ENCODE data around the gene MALAT1. TPM values are rescaled to one million over a fixed set of nuclear protein-coding genes. Genes with fewer than 3 reads are reported as not detected.

The MALAT1 gene
- total and polyA plus RNA-seq, 2 experiments from 2014 or later, result 2,206 to 6,020 TPM

DNA sequence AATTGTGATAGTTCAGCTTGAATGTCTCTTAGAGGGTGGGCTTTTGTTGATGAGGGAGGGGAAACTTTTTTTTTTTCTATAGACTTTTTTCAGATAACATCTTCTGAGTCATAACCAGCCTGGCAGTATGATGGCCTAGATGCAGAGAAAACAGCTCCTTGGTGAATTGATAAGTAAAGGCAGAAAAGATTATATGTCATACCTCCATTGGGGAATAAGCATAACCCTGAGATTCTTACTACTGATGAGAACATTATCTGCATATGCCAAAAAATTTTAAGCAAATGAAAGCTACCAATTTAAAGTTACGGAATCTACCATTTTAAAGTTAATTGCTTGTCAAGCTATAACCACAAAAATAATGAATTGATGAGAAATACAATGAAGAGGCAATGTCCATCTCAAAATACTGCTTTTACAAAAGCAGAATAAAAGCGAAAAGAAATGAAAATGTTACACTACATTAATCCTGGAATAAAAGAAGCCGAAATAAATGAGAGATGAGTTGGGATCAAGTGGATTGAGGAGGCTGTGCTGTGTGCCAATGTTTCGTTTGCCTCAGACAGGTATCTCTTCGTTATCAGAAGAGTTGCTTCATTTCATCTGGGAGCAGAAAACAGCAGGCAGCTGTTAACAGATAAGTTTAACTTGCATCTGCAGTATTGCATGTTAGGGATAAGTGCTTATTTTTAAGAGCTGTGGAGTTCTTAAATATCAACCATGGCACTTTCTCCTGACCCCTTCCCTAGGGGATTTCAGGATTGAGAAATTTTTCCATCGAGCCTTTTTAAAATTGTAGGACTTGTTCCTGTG lies 3.9 kb downstream of the MALAT1 start:
- peaks cover 84% of the 10 kb centered on the region for H3K79me2 ChIP-seq (replicated peaks; ENCODE audit: insufficient read depth)
- Mint-ChIP-seq H3K27ac (no peak overlapping the region), H3K9me3 (peaks cover 10% of the 10 kb centered on the region; the same call in 2 of the 3 replicates), H3K27me3 (ENCODE audit: insufficient read depth, low read depth, poor library complexity) (peaks cover 47% of the 10 kb centered on the region), H3K4me1 (peaks cover 40% of the 10 kb centered on the region), H3K36me3 (ENCODE audit: low read depth) (no peaks in the 10 kb centered on the region; the same call in 2 of the 3 replicates), H3K4me3 (no peak overlapping the region)
- no peak overlapping the region for H2AFZ ChIP-seq
- ATAC-seq (no peak), DNase-seq (ENCODE audit: low spot score) (no peak)
- H3K4me1 ChIP-seq (ENCODE audit: insufficient read depth), result peaks cover 25% of the 10 kb centered on the region
- H3K9me2 ChIP-seq (ENCODE audit: insufficient read depth), result no peaks in the 10 kb centered on the region
- H4K20me1 ChIP-seq (replicated peaks; ENCODE audit: insufficient read depth), result peaks cover 61% of the 10 kb centered on the region
- H3K4me3 ChIP-seq, result peak overlapping the region; percentile 65
- no peak for TF ChIP-seq ZNF331 (CRISPR knock-in tag; IDR thresholded peaks at IDR 0.05; ENCODE audit: low read depth)
- no peak for TF ChIP-seq NANOG (IDR thresholded peaks at IDR 0.05; ENCODE audit: borderline replicate concordance)
- TF ChIP-seq REST (IDR thresholded peaks at IDR 0.05; ENCODE audit: unreplicated experiment), result no peak
- no peak for TF ChIP-seq EZH2phosphoT487 (IDR thresholded peaks at IDR 0.05; ENCODE audit: unreplicated experiment)
- no peak for TF ChIP-seq ZNF462 (CRISPR knock-in tag; IDR thresholded peaks at IDR 0.05)
- no peak; the same call in 1 of the 2 replicates for TF ChIP-seq POLR2AphosphoS5 (IDR thresholded peaks at IDR 0.05; ENCODE audit: low read depth)
- no peak for TF ChIP-seq JUNB (IDR thresholded peaks at IDR 0.05; ENCODE audit: unreplicated experiment)
- no peak for TF ChIP-seq STAT1 (IDR thresholded peaks at IDR 0.05; ENCODE audit: unreplicated experiment)
- no peak for TF ChIP-seq CREB1 (CRISPR knock-in tag; IDR thresholded peaks at IDR 0.05; ENCODE audit: low read depth)
- TF ChIP-seq ETS1 (IDR thresholded peaks at IDR 0.05), result no peak
- no peak for TF ChIP-seq EZH2 (IDR thresholded peaks at IDR 0.05; ENCODE audit: low read depth, unreplicated experiment)
- TF ChIP-seq, protein P1, sequence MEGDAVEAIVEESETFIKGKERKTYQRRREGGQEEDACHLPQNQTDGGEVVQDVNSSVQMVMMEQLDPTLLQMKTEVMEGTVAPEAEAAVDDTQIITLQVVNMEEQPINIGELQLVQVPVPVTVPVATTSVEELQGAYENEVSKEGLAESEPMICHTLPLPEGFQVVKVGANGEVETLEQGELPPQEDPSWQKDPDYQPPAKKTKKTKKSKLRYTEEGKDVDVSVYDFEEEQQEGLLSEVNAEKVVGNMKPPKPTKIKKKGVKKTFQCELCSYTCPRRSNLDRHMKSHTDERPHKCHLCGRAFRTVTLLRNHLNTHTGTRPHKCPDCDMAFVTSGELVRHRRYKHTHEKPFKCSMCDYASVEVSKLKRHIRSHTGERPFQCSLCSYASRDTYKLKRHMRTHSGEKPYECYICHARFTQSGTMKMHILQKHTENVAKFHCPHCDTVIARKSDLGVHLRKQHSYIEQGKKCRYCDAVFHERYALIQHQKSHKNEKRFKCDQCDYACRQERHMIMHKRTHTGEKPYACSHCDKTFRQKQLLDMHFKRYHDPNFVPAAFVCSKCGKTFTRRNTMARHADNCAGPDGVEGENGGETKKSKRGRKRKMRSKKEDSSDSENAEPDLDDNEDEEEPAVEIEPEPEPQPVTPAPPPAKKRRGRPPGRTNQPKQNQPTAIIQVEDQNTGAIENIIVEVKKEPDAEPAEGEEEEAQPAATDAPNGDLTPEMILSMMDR (conservative IDR thresholded peaks at IDR 0.05; ENCODE audit: low read depth in 2 of 2), result no peak
- TF ChIP-seq ZNF114 (CRISPR knock-in tag; IDR thresholded peaks at IDR 0.05), result no peak
- H3K27ac ChIP-seq (ENCODE audit: low read depth), result peak overlapping the region; percentile 100; the same call in 1 of the 2 replicates
- H3F3A ChIP-seq (replicated peaks; ENCODE audit: low read depth), result peaks cover 83% of the 10 kb centered on the region
- H3K27me3 ChIP-seq (ENCODE audit: insufficient read depth), result no peaks in the 10 kb centered on the region
- peak overlapping the region; percentile 84 for H3K4me2 ChIP-seq
- peaks cover 57% of the 10 kb centered on the region for H3K36me3 ChIP-seq (ENCODE audit: insufficient read depth)

Data from GM23338 (cell line).